NCI-H69 (cell line): ENCODE results near the gene KIT.
"Not testable (repeated sequence)": the region's sequence is repeated elsewhere in the genome, so short reads cannot be mapped to it uniquely, and the experiment has no call there.

Experiments
- DNase-seq: peaks from one replicate; lab custom pipeline; 2025; lab: John Stamatoyannopoulos, UW

The KIT gene

DNA sequence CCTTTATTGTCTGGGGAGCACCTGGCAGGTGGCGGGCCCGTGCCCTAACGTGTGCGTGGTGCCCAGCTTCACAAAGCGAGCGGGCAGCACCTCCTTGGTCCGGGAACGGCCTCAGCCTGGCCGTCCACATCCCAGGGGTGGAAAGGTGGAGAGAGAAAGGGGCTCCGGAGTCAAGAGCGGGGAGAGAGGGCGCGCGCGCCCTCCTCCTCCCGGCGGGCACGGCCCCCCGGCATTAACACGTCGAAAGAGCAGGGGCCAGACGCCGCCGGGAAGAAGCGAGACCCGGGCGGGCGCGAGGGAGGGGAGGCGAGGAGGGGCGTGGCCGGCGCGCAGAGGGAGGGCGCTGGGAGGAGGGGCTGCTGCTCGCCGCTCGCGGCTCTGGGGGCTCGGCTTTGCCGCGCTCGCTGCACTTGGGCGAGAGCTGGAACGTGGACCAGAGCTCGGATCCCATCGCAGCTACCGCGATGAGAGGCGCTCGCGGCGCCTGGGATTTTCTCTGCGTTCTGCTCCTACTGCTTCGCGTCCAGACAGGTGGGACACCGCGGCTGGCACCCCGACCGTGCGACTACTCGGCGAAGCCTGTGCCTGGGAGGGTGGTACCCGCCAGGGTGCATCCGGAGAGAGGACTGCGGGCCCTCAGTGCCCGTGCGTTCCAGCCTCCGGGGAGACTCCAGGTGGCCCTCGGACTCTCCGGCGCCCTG lies at the start of gene KIT:
TSS of gene KIT (plus strand) at position 407 of the 701 bp plus-strand sequence. CDS start at position 465, 58 bp downstream.
- DNase-seq = peak; percentile 91

DNA sequence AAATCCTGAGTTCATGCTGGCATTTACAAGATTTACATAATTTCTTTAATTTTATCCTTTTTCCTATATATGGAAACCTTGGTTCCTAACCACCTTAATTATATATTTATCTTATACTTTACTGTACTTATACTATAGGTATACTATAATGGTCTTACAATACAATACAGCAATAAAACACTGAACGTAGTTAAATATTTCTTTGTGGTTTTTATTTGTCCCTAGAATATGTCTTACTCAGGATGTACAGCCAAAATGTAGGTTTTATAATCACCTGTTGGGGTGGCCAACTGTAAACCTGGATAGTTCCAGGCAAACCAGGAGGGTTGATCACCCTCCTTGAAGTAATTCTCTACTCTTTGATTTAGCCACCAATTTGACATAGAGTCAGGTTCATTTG lies 48.4 kb upstream of the KIT start:
- no peak for DNase-seq

- no peak for DNase-seq
Measured at GRCh38 chr4:54614149-54614548, 43.6 kb upstream of the KIT start.

GRCh38 chr4:54620773-54621172 lies 37.0 kb upstream of the KIT start:
- DNase-seq = no peak

GRCh38 chr4:54625391-54625790 lies 32.4 kb upstream of the KIT start:
- no peak for DNase-seq

GRCh38 chr4:54626113-54626512 lies 31.6 kb upstream of the KIT start:
- DNase-seq = no peak

DNA sequence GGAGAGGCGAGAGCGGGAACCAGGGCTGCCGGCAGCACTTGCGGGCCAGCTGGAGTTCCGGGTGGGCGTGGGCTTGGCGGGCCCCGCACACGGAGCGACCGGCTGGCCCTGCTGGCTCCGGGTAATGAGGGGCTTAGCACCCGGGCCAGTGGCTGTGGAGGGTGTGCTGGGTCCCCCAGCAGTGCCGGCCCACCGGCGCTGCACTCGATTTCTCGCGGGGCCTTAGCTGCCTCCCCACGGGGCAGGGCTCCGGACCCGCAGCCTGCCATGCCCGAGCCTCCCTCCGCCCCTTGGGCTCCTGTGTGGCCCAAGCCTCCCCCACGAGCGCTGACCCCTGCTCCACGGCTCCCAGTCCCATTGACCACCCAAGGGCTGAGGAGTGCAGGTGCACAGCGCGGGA lies 25.2 kb upstream of the KIT start:
- DNase-seq = peak; percentile 14

DNA sequence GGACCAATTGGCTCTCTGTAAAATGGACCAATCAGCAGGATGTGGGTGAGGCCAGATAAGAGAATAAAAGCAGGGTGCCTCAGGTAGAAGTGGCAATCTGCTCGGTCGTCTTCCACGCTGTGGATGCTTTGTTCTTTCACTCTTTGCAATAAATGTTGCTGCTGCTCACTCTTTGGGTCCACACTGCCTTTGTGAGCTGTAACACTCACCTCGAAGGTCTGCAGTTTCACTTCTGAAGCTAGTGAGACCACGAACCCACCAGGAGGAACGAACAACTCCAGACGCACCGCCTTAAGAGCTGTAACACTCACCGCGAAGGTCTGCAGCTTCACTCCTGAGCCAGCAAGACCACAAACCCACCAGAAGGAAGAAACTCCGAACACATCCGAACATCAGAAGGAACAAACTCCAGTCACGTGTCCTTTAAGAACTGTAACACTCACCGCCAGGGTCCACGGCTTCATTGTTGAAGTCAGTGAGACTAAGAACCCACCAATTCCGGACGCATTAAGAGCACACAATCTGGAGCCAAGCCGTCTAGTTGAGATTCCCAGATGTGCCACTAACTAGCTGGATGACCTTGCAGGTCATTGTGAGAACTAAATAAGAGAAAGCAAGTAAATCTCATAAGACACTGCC lies 24.5 kb upstream of the KIT start:
- not testable (repeated sequence) for DNase-seq

DNA sequence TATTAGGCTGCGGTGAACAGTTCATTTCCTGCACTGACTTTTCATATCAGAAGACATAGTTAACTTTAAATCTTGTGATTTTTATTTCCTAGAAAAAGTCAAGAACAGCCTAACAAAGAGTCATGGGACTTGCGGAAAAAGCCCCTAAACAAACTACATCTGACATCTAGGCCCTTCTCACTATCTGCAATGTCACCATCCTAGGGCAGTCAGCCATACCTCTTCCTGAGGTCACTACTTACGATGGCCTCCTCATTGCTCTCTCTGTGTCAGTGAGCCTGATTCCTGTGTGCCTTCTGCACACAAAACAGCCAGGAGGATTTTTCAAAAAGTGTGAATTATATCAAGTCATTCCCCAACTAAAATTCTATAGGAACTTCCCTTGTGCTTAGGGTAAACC lies 22.4 kb upstream of the KIT start:
- no peak for DNase-seq

DNA sequence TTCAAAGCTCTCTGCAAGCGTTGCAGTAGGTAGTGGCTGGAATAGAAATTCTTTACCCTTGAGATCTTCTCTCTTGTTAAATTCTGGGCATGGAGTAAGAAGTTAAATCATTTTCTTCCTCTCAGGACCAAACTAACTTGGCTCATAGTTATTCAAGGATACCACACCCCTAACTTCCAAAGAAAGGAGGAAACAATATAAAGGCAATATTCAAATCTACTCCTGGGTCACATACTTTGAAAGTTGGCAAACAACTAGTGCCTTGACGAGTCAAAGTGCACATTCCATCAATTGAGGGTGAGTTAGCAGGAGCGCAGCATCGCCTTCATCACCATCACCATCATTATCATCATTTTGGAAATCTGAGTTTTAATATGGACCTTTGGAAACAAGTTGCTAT lies 20.4 kb upstream of the KIT start:
- DNase-seq = no peak

DNA sequence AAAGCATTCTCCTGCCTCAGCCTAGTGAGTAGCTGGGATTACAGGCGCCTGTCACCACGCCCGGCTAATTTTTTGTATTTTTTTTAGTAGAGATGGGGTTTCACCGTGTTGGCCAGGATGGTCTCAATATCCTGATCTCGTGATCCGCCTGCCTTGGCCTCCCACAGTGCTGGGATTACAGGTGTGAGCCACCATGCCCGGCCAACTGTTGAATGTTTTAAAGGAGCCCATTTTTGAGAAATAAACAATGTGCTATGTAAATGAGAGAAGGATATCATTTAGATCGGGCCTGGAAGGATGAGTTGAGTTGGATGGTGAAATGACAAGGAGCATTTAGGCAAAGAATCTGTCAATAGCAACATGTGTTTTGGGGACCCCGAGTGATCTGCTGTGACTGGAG lies 16.7 kb upstream of the KIT start:
- not testable (repeated sequence) for DNase-seq

GRCh38 chr4:54643172-54643571 lies 14.6 kb upstream of the KIT start:
- DNase-seq = no peak

DNA sequence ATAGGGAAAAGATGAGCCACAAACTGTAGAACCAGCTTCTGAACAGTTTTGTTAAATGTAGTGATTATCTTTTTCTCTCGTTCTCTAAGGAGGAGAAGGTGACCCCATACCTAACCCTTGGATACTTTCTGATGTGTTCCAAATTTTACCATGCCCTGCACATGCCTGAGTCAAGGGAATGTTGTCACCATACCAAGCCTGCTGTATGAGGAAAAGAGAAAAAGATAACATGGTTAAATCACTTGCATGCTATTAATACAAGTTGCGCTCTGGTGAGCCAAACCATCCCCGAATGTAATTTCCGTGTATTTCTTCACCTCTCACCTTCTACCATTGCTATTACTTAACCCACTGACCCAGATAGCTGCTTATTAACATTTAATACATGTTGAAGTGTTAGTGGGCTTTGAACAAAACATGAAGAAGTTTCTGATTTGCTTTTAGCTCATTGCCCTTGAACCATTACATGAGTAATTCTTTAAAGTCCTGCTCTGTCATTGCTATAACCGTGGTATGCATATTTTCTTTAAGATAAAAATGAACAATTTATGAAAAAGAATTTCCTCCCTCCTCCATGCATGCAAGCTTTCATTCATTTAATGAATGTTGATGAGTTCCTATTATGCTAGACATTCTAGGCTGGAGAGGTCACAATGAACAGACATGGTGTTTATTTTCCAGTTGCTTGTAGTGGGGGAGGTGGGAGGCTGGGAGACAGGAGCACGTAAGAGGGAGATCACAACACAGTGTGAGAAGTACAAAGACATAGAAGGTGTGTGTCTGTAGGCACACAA lies 13.6 kb upstream of the KIT start:
- DNase-seq = peak; percentile 43

DNA sequence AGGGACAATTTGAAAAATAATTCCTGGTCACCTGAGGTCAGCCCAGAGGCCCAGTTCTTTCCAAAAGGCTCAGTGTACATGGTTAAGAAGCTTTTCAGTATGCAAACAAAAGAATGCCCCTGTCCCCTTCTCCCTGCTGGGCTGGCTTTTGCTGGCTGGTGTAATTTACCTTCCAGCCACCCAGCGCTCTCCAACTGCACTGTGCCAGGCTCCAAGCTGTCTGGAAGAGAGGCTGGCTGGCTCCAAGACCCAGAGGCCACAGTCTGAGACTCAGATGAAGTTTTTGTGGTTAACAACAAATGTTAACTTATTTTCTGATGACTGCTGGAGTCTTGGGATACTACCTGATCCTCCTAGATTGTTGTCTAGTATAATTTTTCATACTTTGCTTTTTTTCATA lies 11.9 kb upstream of the KIT start:
- DNase-seq = peak; percentile 78

DNA sequence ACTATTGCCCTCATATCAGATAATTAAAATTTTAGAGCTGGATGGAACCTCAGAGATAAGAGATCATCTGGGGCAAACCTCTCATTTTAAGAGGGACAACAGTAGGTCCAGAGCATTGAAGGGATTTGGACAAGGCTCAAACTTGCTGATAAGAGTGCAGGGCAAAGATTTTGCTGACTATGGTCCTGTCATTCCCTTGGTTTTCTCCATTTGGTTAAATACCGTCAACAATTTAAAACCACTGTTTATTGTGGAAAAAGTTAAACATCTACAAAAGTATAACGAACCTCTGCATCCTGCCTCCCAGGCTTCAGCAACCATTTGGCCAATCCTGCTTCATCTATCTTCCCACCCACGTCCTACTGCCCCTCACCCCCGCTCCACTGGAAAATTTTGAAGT lies 10.7 kb upstream of the KIT start:
- DNase-seq = no peak

GRCh38 chr4:54651050-54651449 lies 6.7 kb upstream of the KIT start:
- peak; percentile 17 for DNase-seq

- DNase-seq = no peak
Measured at GRCh38 chr4:54654753-54655152, 3.0 kb upstream of the KIT start.

DNA sequence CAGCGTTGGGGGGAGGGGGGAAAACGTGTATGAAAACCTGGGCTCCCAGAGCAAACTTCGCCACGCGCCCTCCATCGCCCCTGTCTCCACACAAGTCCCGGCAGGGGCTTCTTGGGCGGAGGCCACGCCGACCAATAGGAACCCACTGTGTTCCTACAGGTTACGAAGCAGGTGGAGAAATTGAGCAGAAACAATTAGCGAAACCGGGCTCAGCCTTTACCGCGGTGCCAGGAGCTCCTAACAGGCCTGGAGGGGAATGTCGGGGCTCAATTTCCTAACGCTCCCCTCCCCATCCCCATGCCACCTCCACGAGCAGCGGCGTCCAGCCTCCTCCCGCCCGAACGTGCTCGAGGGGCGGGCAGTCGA lies 589 bp upstream of the KIT start:
- DNase-seq = peak; percentile 91

- peak; percentile 77 for DNase-seq
Measured at GRCh38 chr4:54658252-54659093, 716 bp downstream of the KIT start.

DNA sequence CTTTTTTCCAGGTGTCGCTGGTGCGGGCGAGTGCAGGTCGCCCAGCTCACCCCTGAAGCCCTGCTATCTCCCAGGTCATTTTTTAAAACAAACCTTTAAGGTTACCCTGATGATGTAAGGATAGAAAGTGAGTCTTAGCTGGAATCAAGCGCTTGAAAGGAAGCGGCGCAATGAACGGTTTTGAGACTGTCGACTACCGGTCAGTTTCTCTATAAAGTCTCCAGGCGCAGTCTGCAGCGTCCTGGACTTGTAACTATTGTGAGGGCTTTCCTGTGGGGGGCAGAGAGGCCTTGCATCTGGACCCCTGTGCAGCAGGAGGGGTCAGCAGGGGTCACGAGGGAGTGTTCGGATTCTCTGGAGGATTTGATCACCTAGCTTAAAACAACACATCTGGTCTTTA lies 1.6 kb downstream of the KIT start:
- peak; percentile 56 for DNase-seq

GRCh38 chr4:54659749-54660535 lies 2.2 kb downstream of the KIT start:
- peak; percentile 42 for DNase-seq
